GM23338 (cell line): ENCODE results near the gene FN1. TPM values are rescaled to one million over a fixed set of nuclear protein-coding genes. Genes with fewer than 3 reads are reported as not detected.

Experiments used
- ATAC-seq: fragments of 200-7000 bp; cut with Tn5 transposase; 3 replicates; pipeline ENCODE4 v1.9.1; 2020
- DNase-seq: peaks from one replicate; pipeline ENCODE4 v3.0.0-alpha.2; 2015; ENCODE audit warnings: low spot score
- H2AFZ ChIP-seq: fragments of 200-600 bp; sonication (generic); 2 replicates; pipeline ENCODE4 v1.8.0; 2016; ENCODE audit warnings: antibody characterized with exemption, mild to moderate bottlenecking, moderate library complexity
- H3F3A ChIP-seq: fragments of 200-600 bp; sonication (generic); replicated peaks from 2 replicates; pipeline ENCODE4 v1.8.0; 2017; ENCODE audit warnings: antibody characterized with exemption, mixed run types, low read depth
- H3K27ac ChIP-seq: fragments of 200-600 bp; sonication (generic); 2 replicates; pipeline ENCODE4 v1.6.1; 2016; ENCODE audit warnings: low read depth
- H3K27me3 ChIP-seq: fragments of 200-600 bp; sonication (generic); 2 replicates; pipeline ENCODE4 v1.8.0; 2016; ENCODE audit warnings: mild to moderate bottlenecking, mixed run types, moderate library complexity; ENCODE audit not compliant: insufficient read depth
- H3K36me3 ChIP-seq: fragments of 200-600 bp; sonication (generic); 2 replicates; pipeline ENCODE4 v1.8.0; 2016; ENCODE audit warnings: mild to moderate bottlenecking; ENCODE audit not compliant: insufficient read depth
- H3K4me1 ChIP-seq: fragments of 200-600 bp; sonication (generic); 2 replicates; pipeline ENCODE4 v1.8.0; 2016; ENCODE audit warnings: mild to moderate bottlenecking, moderate library complexity; ENCODE audit not compliant: insufficient read depth
- H3K4me2 ChIP-seq: fragments of 200-600 bp; sonication (generic); 2 replicates; pipeline ENCODE4 v1.7.1; 2017; ENCODE audit warnings: mixed run types
- H3K4me3 ChIP-seq: fragments of 200-600 bp; sonication (generic); 2 replicates; pipeline ENCODE4 v1.6.1; 2016; ENCODE audit warnings: mixed run types
- H3K79me2 ChIP-seq: fragments of 200-600 bp; sonication (generic); replicated peaks from 2 replicates; pipeline ENCODE4 v1.8.0; 2017; ENCODE audit warnings: mild to moderate bottlenecking; ENCODE audit not compliant: insufficient read depth
- H3K9me2 ChIP-seq: fragments of 200-600 bp; sonication (generic); 2 replicates; pipeline ENCODE4 v1.8.0; 2017; ENCODE audit not compliant: insufficient read depth
- H4K20me1 ChIP-seq: fragments of 200-600 bp; sonication (generic); replicated peaks from 2 replicates; pipeline ENCODE4 v1.8.0; 2017; ENCODE audit warnings: mild to moderate bottlenecking; ENCODE audit not compliant: insufficient read depth
- H3K27ac Mint-ChIP-seq: 2 replicates; pipeline ENCODE4 v1.8.0; 2020; ENCODE audit warnings: inconsistent platforms, mild to moderate bottlenecking, moderate library complexity, mixed read lengths
- H3K27me3 Mint-ChIP-seq: 3 replicates; pipeline ENCODE4 v1.8.0; 2022; ENCODE audit warnings: low read depth, mild to moderate bottlenecking, moderate library complexity, mixed read lengths, inconsistent platforms; ENCODE audit not compliant: insufficient read depth, poor library complexity
- H3K36me3 Mint-ChIP-seq: 3 replicates; pipeline ENCODE4 v1.8.0; 2021; ENCODE audit warnings: low read depth, mild to moderate bottlenecking, inconsistent platforms, moderate library complexity, mixed read lengths
- H3K4me1 Mint-ChIP-seq: 3 replicates; pipeline ENCODE4 v1.8.0; 2020; ENCODE audit warnings: mild to moderate bottlenecking, inconsistent platforms, mixed read lengths
- H3K4me3 Mint-ChIP-seq: 3 replicates; pipeline ENCODE4 v1.8.0; 2021; ENCODE audit warnings: moderate library complexity, mild to moderate bottlenecking, inconsistent platforms, mixed read lengths
- H3K9me3 Mint-ChIP-seq: 3 replicates; pipeline ENCODE4 v1.8.0; 2020; ENCODE audit warnings: moderate library complexity, mild to moderate bottlenecking, inconsistent platforms, mixed read lengths
- EZH2 ChIP-seq: fragments of 200-600 bp; sonication (generic); IDR thresholded peaks from one replicate; pipeline ENCODE4 v1.8.0; 2017; ENCODE audit warnings: antibody characterized with exemption, mild to moderate bottlenecking, low read depth; ENCODE audit not compliant: unreplicated experiment
- STAT1 ChIP-seq: IDR thresholded peaks from one replicate; pipeline ENCODE4 v1.6.1; 2016; ENCODE audit warnings: antibody characterized with exemption; ENCODE audit not compliant: unreplicated experiment
- ZNF114 ChIP-seq: fragments of 250-450 bp; sonication (Bioruptor Pico); IDR thresholded peaks from 2 replicates; pipeline ENCODE4 v1.5.0; 2020; ENCODE audit warnings: mild to moderate bottlenecking, moderate library complexity
- polyA plus RNA-seq: library from polyadenylated mRNA; unstranded; fragments of >200 nt; fragmentation: Nextera tagmentation; extraction: Ambion mirVana; gene quantifications from 2 replicates; pipeline ENCODE4 v1.2.1, GENCODE V29; 2016
- total RNA-seq: library from RNA; depleted of rRNA; stranded (reverse); fragments of >200 nt; shearing (Covaris generic); gene quantifications from 2 replicates; pipeline ENCODE4 v1.2.3, GENCODE V29; 2014
- TF ChIP-seq, protein P1 (sequence below), 2 experiments: fragments of 200-600 bp in 1 of 2; sonication (generic) in 1 of 2; conservative IDR thresholded peaks; 2 replicates each; pipeline versions ENCODE4 v1.5.1 to v1.6.1; 2016 to 2017; ENCODE audit warnings: antibody characterized with exemption in 2 of 2, low read depth in 2 of 2, mild to moderate bottlenecking in 2 of 2, moderate library complexity in 1 of 2
- TF ChIP-seq, protein P2 (sequence below): IDR thresholded peaks from 2 replicates; pipeline ENCODE4 v1.6.1; 2016; ENCODE audit warnings: antibody characterized with exemption
- TF ChIP-seq, protein P3 (sequence below): IDR thresholded peaks from one replicate; pipeline ENCODE4 v1.6.1; 2018; ENCODE audit warnings: antibody characterized with exemption; ENCODE audit not compliant: unreplicated experiment

Gene FN1
- total and polyA plus RNA-seq, 2 experiments from 2014 or later: 79.6 to 255 TPM

DNA sequence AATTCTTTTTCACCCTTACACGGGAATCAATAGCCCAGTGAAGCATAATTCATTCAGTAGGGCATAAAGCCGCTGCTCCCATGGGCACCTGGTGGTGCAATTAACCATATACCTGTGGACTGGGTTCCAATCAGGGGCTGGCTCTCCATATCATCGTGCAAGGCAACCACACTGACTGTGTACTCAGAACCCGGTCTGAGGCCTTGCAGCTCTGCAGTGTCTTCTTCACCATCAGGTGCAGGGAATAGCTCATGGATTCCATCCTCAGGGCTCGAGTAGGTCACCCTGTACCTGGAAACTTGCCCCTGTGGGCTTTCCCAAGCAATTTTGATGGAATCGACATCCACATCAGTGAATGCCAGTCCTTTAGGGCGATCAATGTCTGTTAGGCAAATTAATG lies 55.2 kb downstream of the FN1 start (continued):
- TF ChIP-seq, protein P1, sequence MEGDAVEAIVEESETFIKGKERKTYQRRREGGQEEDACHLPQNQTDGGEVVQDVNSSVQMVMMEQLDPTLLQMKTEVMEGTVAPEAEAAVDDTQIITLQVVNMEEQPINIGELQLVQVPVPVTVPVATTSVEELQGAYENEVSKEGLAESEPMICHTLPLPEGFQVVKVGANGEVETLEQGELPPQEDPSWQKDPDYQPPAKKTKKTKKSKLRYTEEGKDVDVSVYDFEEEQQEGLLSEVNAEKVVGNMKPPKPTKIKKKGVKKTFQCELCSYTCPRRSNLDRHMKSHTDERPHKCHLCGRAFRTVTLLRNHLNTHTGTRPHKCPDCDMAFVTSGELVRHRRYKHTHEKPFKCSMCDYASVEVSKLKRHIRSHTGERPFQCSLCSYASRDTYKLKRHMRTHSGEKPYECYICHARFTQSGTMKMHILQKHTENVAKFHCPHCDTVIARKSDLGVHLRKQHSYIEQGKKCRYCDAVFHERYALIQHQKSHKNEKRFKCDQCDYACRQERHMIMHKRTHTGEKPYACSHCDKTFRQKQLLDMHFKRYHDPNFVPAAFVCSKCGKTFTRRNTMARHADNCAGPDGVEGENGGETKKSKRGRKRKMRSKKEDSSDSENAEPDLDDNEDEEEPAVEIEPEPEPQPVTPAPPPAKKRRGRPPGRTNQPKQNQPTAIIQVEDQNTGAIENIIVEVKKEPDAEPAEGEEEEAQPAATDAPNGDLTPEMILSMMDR (conservative IDR thresholded peaks at IDR 0.05; ENCODE audit: low read depth in 2 of 2): no peak
- TF ChIP-seq, protein P2, sequence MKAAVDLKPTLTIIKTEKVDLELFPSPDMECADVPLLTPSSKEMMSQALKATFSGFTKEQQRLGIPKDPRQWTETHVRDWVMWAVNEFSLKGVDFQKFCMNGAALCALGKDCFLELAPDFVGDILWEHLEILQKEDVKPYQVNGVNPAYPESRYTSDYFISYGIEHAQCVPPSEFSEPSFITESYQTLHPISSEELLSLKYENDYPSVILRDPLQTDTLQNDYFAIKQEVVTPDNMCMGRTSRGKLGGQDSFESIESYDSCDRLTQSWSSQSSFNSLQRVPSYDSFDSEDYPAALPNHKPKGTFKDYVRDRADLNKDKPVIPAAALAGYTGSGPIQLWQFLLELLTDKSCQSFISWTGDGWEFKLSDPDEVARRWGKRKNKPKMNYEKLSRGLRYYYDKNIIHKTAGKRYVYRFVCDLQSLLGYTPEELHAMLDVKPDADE: no peak

DNA sequence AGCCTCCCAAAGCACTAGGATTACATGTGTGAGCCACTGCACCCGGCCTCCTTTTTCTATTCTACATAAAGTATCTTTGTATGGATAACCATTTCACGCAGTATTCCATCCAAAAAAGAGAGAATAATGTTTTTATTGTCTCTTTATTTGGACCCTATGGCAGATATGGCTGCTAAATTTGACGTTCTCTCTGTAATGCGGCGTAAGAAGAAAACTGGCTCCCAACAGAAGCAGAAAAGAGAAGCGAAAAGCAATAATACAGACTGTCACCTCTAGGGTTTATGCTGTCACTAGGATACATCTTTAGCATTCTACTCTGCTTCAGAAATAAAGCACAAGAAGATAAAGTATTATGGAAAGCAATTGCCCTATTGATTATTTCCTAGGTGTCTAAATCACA lies 55.9 kb downstream of the FN1 start:
- Histone ChIP-seq H3K4me1 (no peaks in the 10 kb centered on the region), H3K27me3 (no peaks in the 10 kb centered on the region), H3K36me3 (peaks cover 64% of the 10 kb centered on the region), H2AFZ (no peak overlapping the region), H3F3A (no peaks in the 10 kb centered on the region), H3K79me2 (no peaks in the 10 kb centered on the region), H3K4me2 (no peak overlapping the region), H3K9me2 (no peaks in the 10 kb centered on the region), H3K27ac (no peak overlapping the region), H3K4me3 (no peak overlapping the region), H4K20me1 (0 out of 2 replicates have a peak, but pooled peaks cover 8% of the 10 kb centered on the region)
- DNase-seq (no peak), ATAC-seq (no peak)
- TF ChIP-seq ZNF114 (no peak), STAT1 (no peak), EZH2 (no peak)
- TF ChIP-seq, protein P1 (conservative IDR thresholded peaks at IDR 0.05; ENCODE audit: low read depth in 2 of 2): no peak
- TF ChIP-seq, protein P3, sequence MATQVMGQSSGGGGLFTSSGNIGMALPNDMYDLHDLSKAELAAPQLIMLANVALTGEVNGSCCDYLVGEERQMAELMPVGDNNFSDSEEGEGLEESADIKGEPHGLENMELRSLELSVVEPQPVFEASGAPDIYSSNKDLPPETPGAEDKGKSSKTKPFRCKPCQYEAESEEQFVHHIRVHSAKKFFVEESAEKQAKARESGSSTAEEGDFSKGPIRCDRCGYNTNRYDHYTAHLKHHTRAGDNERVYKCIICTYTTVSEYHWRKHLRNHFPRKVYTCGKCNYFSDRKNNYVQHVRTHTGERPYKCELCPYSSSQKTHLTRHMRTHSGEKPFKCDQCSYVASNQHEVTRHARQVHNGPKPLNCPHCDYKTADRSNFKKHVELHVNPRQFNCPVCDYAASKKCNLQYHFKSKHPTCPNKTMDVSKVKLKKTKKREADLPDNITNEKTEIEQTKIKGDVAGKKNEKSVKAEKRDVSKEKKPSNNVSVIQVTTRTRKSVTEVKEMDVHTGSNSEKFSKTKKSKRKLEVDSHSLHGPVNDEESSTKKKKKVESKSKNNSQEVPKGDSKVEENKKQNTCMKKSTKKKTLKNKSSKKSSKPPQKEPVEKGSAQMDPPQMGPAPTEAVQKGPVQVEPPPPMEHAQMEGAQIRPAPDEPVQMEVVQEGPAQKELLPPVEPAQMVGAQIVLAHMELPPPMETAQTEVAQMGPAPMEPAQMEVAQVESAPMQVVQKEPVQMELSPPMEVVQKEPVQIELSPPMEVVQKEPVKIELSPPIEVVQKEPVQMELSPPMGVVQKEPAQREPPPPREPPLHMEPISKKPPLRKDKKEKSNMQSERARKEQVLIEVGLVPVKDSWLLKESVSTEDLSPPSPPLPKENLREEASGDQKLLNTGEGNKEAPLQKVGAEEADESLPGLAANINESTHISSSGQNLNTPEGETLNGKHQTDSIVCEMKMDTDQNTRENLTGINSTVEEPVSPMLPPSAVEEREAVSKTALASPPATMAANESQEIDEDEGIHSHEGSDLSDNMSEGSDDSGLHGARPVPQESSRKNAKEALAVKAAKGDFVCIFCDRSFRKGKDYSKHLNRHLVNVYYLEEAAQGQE: no peak
- TF ChIP-seq, protein P2: no peak
- H3K36me3 Mint-ChIP-seq: peaks cover 54% of the 10 kb centered on the region
- H3K27me3 Mint-ChIP-seq: no peaks in the 10 kb centered on the region
- no peak overlapping the region for H3K27ac Mint-ChIP-seq
- peaks cover 4% of the 10 kb centered on the region; the same call in 2 of the 3 replicates for H3K4me1 Mint-ChIP-seq
- H3K9me3 Mint-ChIP-seq: no peaks in the 10 kb centered on the region
- no peak overlapping the region for H3K4me3 Mint-ChIP-seq
